Endothelial cell of hepatic sinusoid (primary cell): ENCODE data around the gene ACP7.
"Not testable (repeated sequence)": the region's sequence is repeated elsewhere in the genome, so short reads cannot be mapped to it uniquely, and the experiment has no call there.

Experiments used
- in situ Hi-C: cut with HindIII; loops from 2 replicates; pipeline ENCODE4 v1.10.0; 2017; ENCODE audit warnings: low sequenced_read_pairs

Gene ACP7

DNA sequence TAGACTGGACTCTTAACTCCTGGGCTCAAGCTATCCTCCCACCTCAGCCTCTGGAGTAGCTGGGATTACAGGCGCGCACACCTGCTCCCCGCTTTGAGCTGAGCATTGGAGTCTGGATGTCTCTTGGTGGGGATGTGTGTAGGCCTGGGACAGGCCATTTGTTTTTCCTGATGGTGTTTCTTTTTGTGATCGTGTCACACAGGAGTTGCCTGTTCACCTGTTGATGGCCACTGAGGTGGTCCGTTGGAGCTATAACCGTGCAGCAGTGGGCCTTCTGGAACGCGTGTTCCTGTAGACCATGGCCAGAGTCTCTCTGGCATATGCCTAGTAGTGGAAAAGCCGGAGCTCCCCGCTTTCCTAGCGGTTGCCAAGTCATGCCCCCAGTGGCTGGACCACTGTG is 44.9 kb downstream of the ACP7 start:
- in situ Hi-C loops: no loop called here

DNA sequence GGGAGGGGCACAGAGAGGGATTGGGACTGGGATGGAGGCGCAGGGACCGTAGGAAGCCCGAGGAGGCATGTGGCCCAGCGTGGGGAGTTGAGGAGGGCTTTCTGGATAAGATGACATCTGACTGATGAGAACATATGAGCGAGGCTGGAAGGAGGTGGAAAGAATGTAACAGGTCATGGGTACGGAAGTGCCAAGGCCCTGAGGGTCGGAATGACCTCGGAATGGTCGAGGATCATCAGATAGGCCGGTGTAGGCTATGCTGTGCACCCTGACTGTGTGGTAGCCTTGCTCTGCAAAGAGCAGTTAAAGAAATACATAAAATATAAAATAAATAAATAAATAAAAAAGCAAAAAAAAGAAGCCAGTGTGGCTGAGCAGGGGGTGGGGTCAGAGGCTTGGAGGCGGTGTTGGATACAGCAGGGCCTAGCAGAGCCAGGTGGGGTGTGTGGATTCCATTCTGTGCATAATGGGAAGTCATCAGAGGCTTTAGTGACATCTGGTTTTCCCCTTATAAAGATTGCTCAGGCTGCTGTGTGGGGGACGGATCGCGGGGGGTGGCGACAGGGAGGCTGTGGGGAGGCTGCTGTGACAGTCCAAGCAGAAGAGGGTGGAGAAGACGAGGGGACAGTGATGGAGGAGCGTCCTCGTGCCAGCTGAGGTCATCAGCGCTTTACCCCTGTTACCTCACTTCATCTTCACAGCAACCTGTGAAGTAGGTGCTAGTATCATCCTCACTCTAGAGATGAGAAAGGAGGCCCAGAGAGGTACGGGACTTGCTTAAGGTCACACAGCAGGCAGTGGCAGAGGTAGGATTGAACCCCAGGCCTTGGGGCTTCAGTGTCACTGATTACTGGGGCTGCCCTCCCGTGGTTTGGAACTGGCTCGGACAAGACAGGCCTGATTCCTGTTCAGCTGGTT is 46.4 kb downstream of the ACP7 start:
- in situ Hi-C loops: no loop called here

DNA sequence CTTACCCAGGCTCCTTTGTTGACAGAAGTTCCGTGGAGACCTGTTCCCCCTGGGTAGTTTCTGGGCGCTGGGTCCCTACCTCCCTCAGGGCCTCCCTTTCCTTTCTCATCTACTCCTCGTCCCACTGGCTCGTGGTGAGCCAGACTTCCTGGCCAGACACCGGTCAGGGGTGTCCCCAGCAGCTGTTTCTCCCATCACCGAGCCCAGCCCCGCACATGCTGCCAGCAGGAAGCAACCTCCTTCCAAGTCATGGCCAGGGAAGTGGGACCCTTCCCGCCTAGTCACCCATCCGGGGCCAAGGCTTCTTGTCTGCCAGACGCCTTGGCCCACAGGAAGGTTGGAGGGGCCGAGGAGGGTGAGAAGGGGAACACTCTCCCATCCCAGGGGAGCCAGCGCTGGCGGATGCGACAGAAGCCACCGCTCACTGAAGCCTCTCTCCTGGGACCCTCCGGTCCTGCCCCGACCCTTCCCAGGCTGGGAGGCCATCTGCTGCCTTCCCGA is 47.1 kb downstream of the ACP7 start:
- in situ Hi-C loops: no loop called here

DNA sequence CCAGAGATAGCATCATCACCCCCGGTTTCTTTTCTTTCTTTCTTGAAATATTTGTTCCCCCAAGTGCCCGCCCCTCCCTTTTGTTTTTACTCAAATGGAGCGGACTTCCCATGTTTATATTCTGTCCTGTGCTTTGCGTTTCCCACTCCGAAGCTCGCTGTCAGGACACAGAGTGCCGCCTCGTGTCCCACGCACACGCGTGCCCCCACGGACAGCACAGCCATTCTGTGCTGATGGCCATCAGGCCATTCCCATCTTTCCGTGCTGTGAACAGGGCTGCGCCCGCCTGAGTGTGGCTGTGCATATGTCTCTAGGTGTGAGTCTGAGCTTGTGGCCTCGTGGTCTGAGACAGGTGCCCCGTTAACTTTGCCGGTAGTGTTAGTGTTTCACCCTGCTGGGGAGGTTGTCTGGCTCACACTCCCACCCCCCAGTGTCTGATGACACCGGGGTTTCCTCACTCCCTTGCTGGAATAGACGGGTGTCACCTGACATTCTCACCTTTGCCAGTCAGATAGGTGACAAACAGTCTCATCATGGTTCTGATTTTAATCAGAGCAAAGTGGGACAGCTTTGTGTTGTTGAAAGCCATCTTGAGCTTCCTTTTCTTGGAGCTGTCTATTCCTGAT is 48.3 kb downstream of the ACP7 start:
- in situ Hi-C loops: no loop called here

DNA sequence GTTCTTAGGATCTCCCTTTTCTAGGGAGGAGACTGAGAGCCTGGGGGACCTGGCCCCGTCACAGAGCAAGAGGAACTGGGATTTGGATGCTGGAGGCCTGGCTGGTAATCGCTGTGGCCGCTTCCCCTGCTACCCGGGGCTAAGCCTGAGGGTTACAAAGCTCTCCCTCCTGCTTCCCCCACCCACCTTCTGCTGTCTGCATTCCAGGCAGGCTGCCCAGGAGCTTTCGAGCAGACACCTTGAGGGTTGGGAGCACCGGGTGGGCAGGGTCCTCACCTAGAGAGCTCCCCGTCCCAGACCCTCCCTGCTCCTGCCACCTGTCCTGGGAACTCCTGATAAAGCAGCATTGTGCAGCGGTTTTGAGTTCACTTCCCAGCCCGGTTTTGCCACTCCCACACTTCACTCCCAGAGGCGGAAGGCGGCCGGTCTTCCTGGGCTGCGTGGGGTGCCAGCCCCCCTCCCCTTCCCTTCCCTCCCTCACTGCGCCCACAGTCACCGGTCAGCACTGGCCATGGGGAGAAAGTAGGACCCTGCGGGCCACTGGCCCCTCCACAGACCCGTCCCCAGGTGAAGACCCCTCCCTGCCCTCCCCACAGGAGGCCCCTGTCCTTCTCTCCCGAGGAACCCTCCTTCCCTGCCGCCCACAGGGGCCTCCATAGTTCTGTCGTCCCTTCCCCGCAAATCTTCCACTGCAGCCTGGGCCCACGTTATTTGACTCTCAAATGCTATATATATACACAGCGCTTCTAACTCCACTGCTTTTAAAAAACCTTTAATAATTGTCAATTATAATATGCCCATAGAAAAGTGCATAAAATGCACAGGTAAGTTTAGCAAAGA is 49.5 kb downstream of the ACP7 start:
- in situ Hi-C loops: no loop called here

DNA sequence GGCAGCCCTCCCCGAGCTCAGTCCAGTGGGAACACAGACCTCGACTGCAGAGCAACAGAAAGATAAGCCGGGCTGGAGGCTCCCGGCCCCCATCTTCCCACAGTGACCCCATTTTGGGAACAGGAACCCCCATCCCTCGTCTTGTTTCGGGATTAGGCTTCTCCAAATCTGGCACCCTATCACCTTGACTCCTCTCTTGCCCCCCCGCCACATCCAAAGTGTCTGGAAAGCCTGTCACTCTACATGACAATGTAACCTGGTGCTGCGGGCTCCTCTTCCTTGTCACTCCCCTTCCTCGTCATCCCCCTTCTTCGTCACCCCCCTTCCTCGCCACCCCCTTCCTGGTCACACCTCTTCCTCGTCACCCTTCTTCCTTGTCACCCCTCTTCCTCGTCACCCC is 51.5 kb downstream of the ACP7 start:
- in situ Hi-C loops: no loop called here

DNA sequence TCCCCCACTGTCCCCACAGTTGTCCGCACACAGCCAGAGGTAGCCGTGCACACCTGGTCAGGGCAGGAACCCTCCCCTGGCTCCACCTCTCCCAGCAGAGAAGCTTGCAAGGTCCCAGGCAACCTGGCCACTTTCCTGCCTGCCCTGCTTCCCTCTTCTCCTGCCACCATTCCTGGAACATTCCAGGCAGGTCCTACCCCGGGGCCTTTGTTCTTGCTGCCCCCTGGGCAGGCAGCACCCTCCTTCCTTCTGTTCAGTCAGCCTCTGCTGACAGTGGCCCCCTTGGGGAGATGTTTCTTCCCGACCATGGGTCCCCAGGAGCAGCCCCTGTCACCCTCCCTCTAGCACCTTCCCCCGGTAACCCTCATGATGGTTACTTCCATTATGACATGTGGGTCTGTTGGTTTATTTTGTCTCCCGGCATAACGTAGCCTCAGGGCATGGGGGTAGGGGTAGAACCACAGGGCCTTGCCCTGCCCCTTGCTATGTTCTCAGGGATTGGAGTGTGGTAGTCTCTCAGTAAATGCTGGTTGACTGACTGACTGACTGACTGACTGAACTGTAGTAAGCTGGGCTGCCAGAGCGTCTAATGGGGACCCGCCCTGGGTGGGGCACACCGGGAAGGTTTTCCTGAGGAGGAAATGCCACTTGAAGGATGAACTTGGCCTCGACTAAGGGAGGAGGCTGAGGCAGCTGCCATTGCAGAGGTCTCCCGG is 52.2 kb downstream of the ACP7 start:
- in situ Hi-C loops: no loop called here

DNA sequence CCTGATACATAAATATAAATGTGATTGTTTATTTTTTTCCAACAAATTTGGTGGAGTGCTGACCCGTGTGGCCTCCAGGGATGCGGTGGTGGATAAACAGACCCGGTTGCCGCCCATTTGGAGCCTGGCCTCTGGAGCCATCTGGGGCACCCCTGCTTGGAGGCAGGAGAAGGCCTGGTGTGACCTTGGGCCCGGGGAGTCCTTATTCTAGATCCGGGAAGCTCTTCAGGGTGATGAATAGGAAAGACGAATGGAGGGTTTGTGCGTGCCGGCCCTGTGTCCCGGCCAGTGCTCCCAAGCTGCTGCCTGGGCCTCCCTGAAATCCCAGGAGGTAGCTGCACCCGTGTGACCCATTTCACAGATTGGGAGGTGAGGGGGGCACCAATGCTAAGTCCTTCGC is 53.0 kb downstream of the ACP7 start:
- in situ Hi-C loops: no loop called here

DNA sequence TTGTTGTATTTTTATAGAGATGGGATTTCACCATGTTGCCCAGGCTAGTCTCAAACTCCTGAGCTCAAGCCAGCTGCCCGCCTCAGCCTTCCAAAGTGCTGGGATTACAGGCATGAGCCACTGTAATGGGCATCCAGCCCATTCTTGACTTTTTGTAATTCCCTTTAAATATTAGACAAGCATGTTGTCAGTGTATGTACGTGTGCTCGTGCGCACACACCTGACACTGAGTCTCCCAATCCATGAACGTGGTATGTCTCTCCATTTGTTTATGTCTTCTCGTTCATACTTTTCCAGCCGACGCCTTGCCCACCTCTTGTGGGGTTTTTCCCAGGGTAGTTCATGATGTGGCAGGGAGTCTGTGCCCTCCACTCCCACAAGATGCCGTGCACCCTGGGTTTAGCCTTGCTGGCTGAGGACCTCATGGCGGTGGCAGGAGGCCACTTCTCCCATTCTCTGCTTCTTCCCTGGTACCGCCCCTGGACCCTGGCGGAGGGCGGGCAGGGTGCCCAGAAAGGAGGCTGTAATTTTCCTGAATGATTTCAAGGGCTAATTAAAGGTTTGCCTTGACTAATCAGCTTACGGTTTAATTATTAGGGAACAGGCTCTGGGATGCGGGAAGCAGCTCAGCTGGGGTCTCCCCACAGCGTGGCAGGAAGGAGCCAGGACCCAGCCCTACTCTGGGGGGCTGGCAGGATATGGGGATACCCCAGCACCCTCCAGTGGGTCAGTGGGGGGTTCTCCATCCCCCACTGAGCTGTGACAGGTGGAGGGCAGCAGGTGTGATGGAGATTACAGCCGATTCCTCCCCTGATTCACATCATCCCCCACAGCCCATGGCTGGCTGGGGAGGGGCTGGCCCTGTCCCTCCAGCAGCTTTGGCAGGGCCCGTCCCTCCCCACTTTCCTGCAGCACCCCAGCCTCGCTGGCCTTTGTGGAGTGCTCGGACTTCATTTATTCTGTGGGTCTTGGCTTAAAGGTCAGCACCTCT is 54.3 kb downstream of the ACP7 start:
- in situ Hi-C loops: no loop called here

DNA sequence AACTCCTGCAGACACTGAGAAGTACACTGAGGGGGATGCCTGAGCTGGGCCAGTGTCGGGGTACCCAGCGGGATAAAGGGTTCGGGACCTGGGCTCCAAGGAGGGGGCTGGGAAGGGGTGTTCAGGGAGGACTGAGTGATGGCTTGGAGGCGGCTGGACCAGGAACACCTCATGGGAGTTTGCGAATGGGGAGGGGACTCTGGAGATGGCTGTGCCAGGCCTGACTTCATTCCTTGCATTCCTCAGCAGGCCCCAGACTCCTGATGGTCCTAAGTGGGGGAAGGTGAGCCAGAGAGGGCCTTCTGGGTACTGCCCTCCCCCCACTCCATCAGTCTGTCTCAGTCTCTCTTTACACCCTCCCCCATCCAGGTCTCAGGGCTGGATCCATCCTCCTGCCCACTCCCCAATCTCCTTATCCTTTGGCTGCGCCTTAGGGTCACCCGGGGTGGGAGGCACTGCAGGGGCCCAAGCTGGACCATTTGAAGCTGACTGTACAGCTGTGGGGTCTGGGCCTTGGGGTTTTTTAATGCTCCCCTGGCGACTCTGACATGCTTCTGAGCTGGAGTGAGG is 55.2 kb downstream of the ACP7 start:
- in situ Hi-C loops: no loop called here

DNA sequence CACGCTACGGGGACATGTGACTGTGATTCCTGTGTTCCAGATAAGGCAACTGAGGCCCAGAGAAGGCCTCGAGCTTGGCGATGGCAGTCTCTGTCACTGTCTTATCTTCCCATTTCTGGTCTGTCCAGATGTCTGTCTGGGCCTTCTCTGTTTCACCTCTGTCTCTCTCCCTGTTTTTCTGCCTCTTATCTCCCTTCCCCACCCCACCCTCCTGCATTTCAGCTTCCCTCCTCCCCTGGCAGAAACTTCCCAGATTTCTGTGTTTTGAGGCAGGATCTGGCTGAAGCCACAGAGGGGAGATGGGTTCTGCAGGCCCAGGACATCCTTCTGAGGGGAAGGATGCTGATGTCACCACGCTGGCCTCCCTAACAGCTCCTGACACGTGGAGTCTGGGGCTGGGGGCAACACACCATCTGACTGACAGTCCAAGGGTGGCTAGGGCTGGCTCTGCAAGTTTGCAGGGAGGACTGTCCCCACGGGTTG is 55.8 kb downstream of the ACP7 start:
- in situ Hi-C loops: no loop called here

DNA sequence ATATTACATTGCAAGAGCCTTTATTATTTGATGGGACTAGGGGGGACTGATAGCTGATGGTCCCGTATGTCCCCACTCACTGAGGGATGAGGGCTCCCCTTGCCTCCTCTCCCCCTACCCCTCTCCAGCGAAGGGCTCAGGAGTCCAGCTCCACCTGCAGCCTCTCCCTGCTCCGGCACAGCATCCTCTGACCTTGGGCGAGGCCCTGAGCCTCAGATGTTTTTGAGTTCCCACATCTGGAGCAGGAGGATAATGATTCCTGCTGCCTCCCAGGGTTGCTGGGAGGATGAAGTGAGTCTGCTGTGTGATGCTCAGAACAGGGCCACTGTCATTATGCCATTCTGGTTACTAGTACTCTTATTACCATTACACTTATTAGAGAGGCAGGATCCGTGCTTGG is 56.4 kb downstream of the ACP7 start:
- in situ Hi-C loops: no loop called here

DNA sequence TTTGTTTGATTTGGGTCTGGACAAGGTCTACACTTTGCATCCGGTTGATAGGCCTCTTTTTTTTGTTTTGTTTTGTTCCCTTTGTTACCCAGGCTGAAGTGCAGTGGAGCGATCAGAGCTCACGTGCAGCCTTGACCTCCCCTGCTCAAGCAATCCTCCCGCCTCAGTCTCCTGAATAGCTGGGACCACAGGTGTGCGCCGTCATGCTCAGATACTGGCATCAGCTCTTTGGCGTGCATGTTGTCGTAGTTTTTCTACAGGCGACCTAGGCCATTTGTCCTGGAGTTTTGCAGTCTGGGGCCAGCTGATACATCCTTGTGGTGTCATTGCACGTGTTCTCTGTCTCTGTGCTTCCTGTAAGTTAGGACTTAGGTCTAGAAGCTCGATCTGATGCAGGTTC is 57.8 kb downstream of the ACP7 start:
- in situ Hi-C loops: no loop called here

DNA sequence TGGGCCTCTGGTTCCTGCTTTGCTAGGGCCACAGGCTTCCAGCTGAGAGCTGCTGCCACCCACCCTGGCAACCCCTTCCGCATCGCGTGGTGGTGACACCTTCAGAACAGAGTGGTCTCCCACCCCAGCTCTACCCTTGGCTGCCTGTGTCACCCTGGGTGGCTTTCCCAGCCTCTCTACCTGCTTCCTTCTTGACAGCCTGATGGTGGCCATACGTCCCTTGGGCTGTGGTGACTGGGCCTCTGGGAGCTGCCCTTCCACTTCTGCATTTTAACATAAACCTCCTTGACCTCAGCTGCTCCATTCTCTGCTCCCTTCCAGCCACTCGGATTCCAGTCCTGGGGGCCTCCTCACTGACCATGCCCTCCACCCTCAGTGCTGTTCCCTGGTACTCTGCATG is 58.5 kb downstream of the ACP7 start:
- in situ Hi-C loops: no loop called here

DNA sequence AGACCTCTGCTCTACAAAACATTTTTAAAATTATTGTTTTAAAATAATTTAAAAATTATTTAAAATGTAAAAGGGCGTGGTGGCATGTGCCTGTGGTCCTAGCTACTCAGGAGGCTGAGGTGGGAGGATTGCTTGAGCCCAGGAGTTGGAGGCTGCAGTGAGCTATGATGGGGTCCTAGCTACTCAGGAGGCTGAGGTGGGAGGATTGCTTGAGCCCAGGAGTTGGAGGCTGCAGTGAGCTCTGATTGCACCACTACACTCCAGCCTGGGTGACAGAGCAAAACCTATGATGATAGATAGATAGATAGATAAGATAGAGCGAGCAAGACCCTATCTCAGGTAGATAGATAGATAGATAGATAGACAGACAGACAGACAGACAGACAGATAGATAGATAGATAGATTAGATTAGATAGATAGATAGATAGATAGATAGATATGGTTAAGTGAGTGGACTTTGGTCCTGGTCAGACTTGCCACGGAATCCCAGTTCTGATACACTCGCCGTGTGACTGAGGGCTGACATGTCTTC is 59.7 kb downstream of the ACP7 start:
- in situ Hi-C loops: not testable (repeated sequence)

DNA sequence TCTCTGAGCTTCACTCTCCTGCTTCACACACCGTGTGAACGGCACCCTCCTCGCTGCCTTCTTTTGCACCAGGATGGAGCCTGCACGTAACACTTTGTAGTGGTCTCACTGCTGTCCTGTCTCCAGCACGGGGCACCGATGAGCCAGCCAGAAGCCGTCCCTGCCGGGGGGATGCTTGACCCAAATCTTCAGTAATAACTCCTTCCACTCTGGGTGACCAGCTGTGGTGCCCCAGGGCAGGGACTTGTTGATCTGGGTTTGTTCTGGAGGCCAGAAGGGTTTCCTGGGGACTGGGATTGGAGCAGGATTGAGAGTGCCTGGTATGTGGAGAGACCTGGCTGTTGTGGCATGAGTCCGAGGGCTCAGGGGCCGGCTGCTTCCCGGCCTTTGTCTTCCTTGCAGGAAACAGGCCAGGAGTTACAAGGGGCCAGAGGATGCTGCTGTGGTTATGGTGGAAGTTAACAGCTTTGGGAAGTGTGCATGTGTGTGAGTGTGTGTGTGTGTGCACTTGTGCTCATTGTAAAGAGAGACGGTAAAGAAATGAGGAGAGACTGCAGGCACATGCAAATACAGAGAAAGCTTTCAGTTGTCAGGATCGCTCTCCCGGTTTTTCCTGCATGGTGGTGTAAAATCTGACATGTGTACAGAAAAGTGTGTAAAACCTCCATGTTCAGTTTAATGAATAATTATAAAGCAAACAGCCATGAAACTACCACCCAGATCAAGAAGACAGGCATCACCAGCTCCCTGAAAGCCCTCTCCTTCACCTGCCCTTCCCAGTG is 60.3 kb downstream of the ACP7 start:
- in situ Hi-C loops: no loop called here

DNA sequence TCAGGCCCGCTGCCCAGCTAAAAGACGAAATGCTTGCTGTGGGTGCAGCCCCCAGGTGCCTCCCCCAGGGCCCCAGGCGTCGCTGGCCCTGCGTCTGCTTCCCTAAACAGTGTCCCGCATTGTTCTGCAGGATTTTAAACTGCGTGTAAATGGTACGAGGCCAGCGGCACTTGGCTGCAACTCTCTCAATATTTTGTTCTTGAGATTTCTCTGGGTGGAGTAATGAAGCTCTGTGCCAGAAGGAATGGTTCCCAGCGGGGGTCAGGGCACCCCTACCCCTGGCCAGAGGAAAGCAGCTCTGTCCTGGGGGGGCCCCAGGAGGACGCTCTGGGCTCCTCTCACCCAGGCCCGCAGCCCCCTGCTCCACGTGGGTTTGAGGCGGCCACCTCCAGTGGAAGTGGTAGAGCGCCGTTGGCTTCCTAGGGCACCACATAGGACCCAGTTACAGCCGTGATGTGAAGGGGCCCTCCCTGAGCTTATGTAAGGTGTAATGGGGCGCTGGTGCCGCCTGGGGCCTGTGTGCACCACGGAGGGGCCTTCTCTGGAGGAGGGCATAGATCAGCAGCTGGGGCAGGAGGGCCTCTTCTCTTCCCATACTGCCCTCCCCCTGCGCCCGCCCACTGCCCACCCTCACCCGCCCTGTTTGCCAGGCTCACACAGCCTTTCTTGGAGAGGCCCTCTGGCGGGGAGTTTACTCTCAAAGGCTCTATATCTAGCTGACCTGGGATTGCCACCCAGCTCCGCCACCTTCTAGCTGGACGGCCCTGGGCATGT is 61.2 kb downstream of the ACP7 start:
- in situ Hi-C loops: no loop called here
